Pancreas (tissue), 10 donors: ENCODE data around the gene PROZ. TPM values are rescaled to one million over a fixed set of nuclear protein-coding genes. Genes with fewer than 3 reads are reported as not detected.

Experiments
- ATAC-seq, 4 donors: fragments of 200-7000 bp; cut with Tn5 transposase; one replicate each; pipeline versions ENCODE4 v1.8.0 to v1.9.1; 2020; ENCODE audit warnings: mild to moderate bottlenecking in 4 of 4, moderate library complexity in 4 of 4
- DNase-seq, 6 donors: peaks; one replicate each; pipeline ENCODE4 v3.0.0-alpha.2; 2020
- FAIRE-seq: peaks from 2 replicates; lab custom pipeline; 2012; peaks lifted over from hg19 to GRCh38; lab: Jason Lieb, UNC
- H3K27ac ChIP-seq, 4 donors: fragments of 200-600 bp; sonication (generic); 1 replicate in 3 of 4; 2 replicates in 1 of 4; pipeline versions ENCODE4 v1.5.0 to v1.8.0; 2020
- H3K27me3 ChIP-seq, 4 donors: fragments of 200-600 bp; one replicate each; pipeline ENCODE4 v1.8.0; 2021
- H3K36me3 ChIP-seq, 3 donors: fragments of 200-600 bp; sonication (generic) in 1 of 3; one replicate each; pipeline versions ENCODE4 v1.5.0 to v1.8.0; 2020 to 2021
- H3K4me1 ChIP-seq, 3 donors: fragments of 200-600 bp; one replicate each; pipeline ENCODE4 v1.8.0; 2021
- H3K4me3 ChIP-seq, 4 donors: fragments of 200-600 bp; sonication (generic) in 2 of 4; one replicate each; pipeline versions ENCODE4 v1.5.0 to v1.8.0; 2020 to 2021
- H3K9me3 ChIP-seq, 4 donors: fragments of 200-600 bp; one replicate each; pipeline ENCODE4 v1.8.0; 2021
- CTCF ChIP-seq, 4 donors: fragments of 200-600 bp; sonication (generic) in 3 of 4; IDR thresholded peaks; one replicate each; pipeline versions ENCODE4 v1.5.0 to v1.8.0; 2021; ENCODE audit warnings: antibody characterized with exemption in 4 of 4
- WGBS, 2 donors: extraction: QIAGEN DNeasy Blood & Tissue Kit; methylation state at CpG; one replicate each; pipeline ENCODE4 v1.1.7; 2013; 5-methylcytosine and 5-hydroxymethylcytosine counted together
- intact Hi-C, 3 donors: fragments of 100-400 bp; cut with DNase I; formaldehyde crosslinking; loops; one replicate each; pipeline versions ENCODE4 v1.11.1 to v1.14.2; 2022
- polyA plus RNA-seq, 2 donors: library from polyadenylated mRNA; stranded (reverse); fragments of 200-250 nt; gene quantifications; one replicate each; pipeline ENCODE4 v1.2.3, GENCODE V29; 2013
- total RNA-seq, 6 donors: library from RNA; stranded (reverse); fragmentation: NEBNext Ultra II Directional in 4 of 6; extraction: Animal tissue kit (Norgen Biotek cat#: 25700) in 4 of 6; gene quantifications; one replicate each; pipeline versions ENCODE4 v1.2.1 to v1.2.4, GENCODE V29; 2021 to 2023
- donor health status: healthy with polysubstance abuse.
- donor health status: DM: no; HTN: no; CAD: no; lungs with moderate emphysema.
- donor health status: DM: no; HTN: no; CAD: no.
- donor health status: control.
- donor health status: control.
- donor health status: Bipolar disorder and iron deficiency.
- donor health status: DM: yes; HTN: yes; CAD: no.
- donor health status: DM: no; HTN: no; CAD: no.
- donor health status: DM: no; HTN: no; CAD: no.
- donor health status: DM: yes; HTN: yes; CAD: no.

Gene PROZ
- total and polyA plus RNA-seq, 8 donors: 0.05 TPM; not detected in 7

GRCh38 chr13:113166266-113166665, 7.8 kb downstream of the PROZ start:
- Histone ChIP-seq H3K36me3 (peaks cover 0 to 4% (median 0%) of the 10 kb centered on the region in 3 donors), H3K27me3 (no peaks in the 10 kb centered on the region), H3K27ac (no peak overlapping the region), H3K4me1 (no peaks in the 10 kb centered on the region), H3K4me3 (no peak overlapping the region), H3K9me3 (no peaks in the 10 kb centered on the region)
- WGBS, 2 donors: 91 to 95% methylated on average over 10 of the region's 10 CpGs
- ATAC-seq (no peak), DNase-seq (no peak), FAIRE-seq (no peak)
- intact Hi-C loops: no loop called here
- no peak for TF ChIP-seq CTCF (IDR thresholded peaks at IDR 0.05)

- no peak for TF ChIP-seq CTCF (IDR thresholded peaks at IDR 0.05)
These were observed 8.2 kb downstream of the PROZ start for GRCh38 chr13:113166681-113167080.

GRCh38 chr13:113167155-113167554, 8.7 kb downstream of the PROZ start:
- 92% methylated on average over 10 of the region's 10 CpGs for WGBS, 2 donors
- DNase-seq: no peak
- H3K27me3 ChIP-seq: no peaks in the 10 kb centered on the region
- H3K4me1 ChIP-seq: no peaks in the 10 kb centered on the region
- intact Hi-C loops: no loop called here
- H3K27ac ChIP-seq: no peak overlapping the region
- no peak for ATAC-seq
- no peak overlapping the region for H3K4me3 ChIP-seq
- FAIRE-seq: no peak
- no peak for TF ChIP-seq CTCF (IDR thresholded peaks at IDR 0.05)
- peaks cover 0 to 9% (median 0%) of the 10 kb centered on the region in 3 donors for H3K36me3 ChIP-seq
- H3K9me3 ChIP-seq: no peaks in the 10 kb centered on the region

More at GRCh38 chr13:113166681-113167080, 8.2 kb downstream of the PROZ start:
- ATAC-seq (no peak), FAIRE-seq (no peak), DNase-seq (no peak)
- H3K27ac ChIP-seq: no peak overlapping the region
- peaks cover 0 to 7% (median 0%) of the 10 kb centered on the region in 3 donors for H3K36me3 ChIP-seq
- H3K27me3 ChIP-seq: no peaks in the 10 kb centered on the region
- no peaks in the 10 kb centered on the region for H3K4me1 ChIP-seq
- intact Hi-C loops: no loop called here
- H3K9me3 ChIP-seq: no peaks in the 10 kb centered on the region
- WGBS, 2 donors: 92 to 94% methylated on average over 5 of the region's 5 CpGs
- no peak overlapping the region for H3K4me3 ChIP-seq

GRCh38 chr13:113167575-113167974, 9.1 kb downstream of the PROZ start:
- Histone ChIP-seq H3K4me3 (no peak overlapping the region), H3K4me1 (no peaks in the 10 kb centered on the region), H3K27ac (no peak overlapping the region), H3K36me3 (peaks cover 0 to 9% (median 0%) of the 10 kb centered on the region in 3 donors), H3K27me3 (no peaks in the 10 kb centered on the region), H3K9me3 (no peaks in the 10 kb centered on the region)
- no peak for TF ChIP-seq CTCF (IDR thresholded peaks at IDR 0.05)
- no peak for ATAC-seq
- no peak for FAIRE-seq
- intact Hi-C loops: no loop called here
- WGBS, 2 donors: 94 to 99% methylated on average over 3 of the region's 3 CpGs
- DNase-seq: no peak

- intact Hi-C loops: no loop called here
- WGBS, 2 donors: 92 to 98% methylated on average over 7 of the region's 7 CpGs
- TF ChIP-seq CTCF (IDR thresholded peaks at IDR 0.05): no peak
These were observed 9.8 kb downstream of the PROZ start for GRCh38 chr13:113168211-113168610.

More at GRCh38 chr13:113168211-113168610, 9.8 kb downstream of the PROZ start:
- DNase-seq: no peak
- no peak for FAIRE-seq
- Histone ChIP-seq H3K27ac (no peak overlapping the region), H3K4me3 (no peak overlapping the region), H3K9me3 (no peaks in the 10 kb centered on the region), H3K27me3 (no peaks in the 10 kb centered on the region), H3K4me1 (no peaks in the 10 kb centered on the region), H3K36me3 (peaks cover 0 to 9% (median 0%) of the 10 kb centered on the region in 3 donors)
- ATAC-seq: no peak
